Measurements from ENCODE around the gene EFCAB12.

- no peak for TF ChIP-seq EZH2phosphoT487 (IDR thresholded peaks at IDR 0.05; ENCODE audit: insufficient read depth, low read depth)
- no peak for TF ChIP-seq EZH2 (IDR thresholded peaks at IDR 0.05; ENCODE audit: insufficient read depth, poor library complexity, severe bottlenecking)
Measured at GRCh38 chr3:129446926-129447325, 18.5 kb upstream of the EFCAB12 start.
